Lower leg skin (tissue), 4 donors: Measurements from ENCODE around the gene BRD4. TPM values are rescaled to one million over a fixed set of nuclear protein-coding genes. Genes with fewer than 3 reads are reported as not detected.

Experiments
- DNase-seq, 2 donors: peaks; one replicate each; pipeline ENCODE4 v3.0.0-alpha.2; 2019; ENCODE audit warnings: low spot score in 2 of 2
- H3K4me3 ChIP-seq: fragments of 200-600 bp; sonication (generic); 2 replicates; pipeline ENCODE4 v1.5.1; 2017; ENCODE audit warnings: mild to moderate bottlenecking, low read depth; ENCODE audit not compliant: poor library complexity, severe bottlenecking
- CTCF ChIP-seq, 3 donors: fragments of 450-650 bp; IDR thresholded peaks; one replicate each; pipeline ENCODE4 v1.5.1; 2016; ENCODE audit warnings: antibody characterized with exemption in 3 of 3, mild to moderate bottlenecking in 3 of 3, moderate library complexity in 2 of 3
- POLR2A ChIP-seq, 2 donors: fragments of 450-650 bp; IDR thresholded peaks; one replicate each; pipeline ENCODE4 v1.6.1; 2016 to 2017; ENCODE audit warnings: antibody characterized with exemption in 2 of 2, mild to moderate bottlenecking in 1 of 2, moderate library complexity in 1 of 2
- WGBS, 2 donors: methylation state at CpG; one replicate each; pipeline ENCODE4 v1.1.5; 2018; 5-methylcytosine and 5-hydroxymethylcytosine counted together
- intact Hi-C: fragments of 100-400 bp; cut with DNase I; formaldehyde crosslinking; loops from one replicate; pipeline ENCODE4 v1.15.0; 2023; ENCODE audit warnings: low total_unique reads
- total RNA-seq, 4 donors: library from RNA; depleted of rRNA; stranded (reverse); fragments of >200 nt; gene quantifications; one replicate each; pipeline ENCODE4 v1.1.0, GENCODE V29; 2016

BRD4 gene
- total RNA-seq, 4 donors from 2014 or later: 34.8 to 78.6 (median 49.2) TPM

GRCh38 chr19:15213715-15214381 is 118.5 kb downstream of the BRD4 start:
- H3K4me3 ChIP-seq: no peak overlapping the region
- 70 to 77% methylated on average over 9 to 15 of the region's 15 CpGs for WGBS, 2 donors
- TF ChIP-seq CTCF (IDR thresholded peaks at IDR 0.05): no peak
- no peak for TF ChIP-seq POLR2A (IDR thresholded peaks at IDR 0.05)
- DNase-seq: no peak
- intact Hi-C loops: no loop called here

DNA sequence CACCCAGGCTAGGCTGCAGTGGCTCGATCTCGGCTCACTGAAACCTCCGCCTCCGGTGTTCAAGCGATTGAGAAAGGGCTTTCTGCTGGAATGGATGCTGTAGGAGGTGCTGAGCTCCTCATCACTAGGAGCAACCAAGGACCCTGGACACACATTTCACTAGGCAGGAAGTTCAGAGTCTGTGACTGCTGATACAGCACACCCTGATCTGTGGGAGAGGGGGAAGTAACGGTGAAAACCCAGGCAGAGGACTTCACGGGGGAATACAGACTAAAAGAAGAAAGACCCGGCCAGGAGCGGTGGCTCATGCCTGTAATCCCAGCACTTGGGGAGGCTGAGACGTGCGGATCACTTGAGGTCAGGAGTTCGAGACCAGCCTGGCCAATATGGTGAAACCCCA is 119.6 kb downstream of the BRD4 start:
- DNase-seq: no peak
- intact Hi-C loops: no loop called here
- no peak for TF ChIP-seq CTCF (IDR thresholded peaks at IDR 0.05)
- no peak for TF ChIP-seq POLR2A (IDR thresholded peaks at IDR 0.05)
- WGBS, 2 donors: 87 to 91% methylated on average over 12 of the region's 12 CpGs
- H3K4me3 ChIP-seq: no peak overlapping the region

DNA sequence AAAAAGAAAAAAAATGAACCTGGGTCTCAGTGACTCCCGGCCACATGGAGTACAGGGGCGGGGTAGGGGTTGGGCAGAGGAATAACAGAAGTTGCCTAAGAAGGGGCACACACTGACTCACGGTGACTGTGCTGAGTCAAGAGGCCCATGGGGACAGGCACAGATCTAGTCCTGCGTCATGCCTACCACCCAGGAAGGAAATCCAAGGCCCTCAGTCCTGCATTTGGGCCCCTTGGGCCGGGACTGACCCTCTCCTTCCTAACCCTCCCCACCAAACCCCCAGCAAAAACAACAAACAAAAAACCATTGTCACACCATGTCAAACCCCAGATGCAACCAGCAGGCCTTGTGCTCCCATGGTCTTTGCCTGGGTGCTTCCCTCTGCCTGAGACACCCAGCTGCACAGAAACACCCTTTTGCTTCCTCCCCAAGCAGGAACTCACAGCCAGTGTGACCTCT is 122.0 kb downstream of the BRD4 start:
- no peak for DNase-seq
- no peak overlapping the region for H3K4me3 ChIP-seq
- TF ChIP-seq CTCF (IDR thresholded peaks at IDR 0.05) (no peak), POLR2A (IDR thresholded peaks at IDR 0.05) (no peak)
- intact Hi-C loops: no loop called here
- WGBS, 2 donors: 59 to 62% methylated on average over 5 of the region's 5 CpGs

- DNase-seq: no peak
- TF ChIP-seq CTCF (IDR thresholded peaks at IDR 0.05): no peak
- no peak for TF ChIP-seq POLR2A (IDR thresholded peaks at IDR 0.05)
These were observed 130.8 kb downstream of the BRD4 start for GRCh38 chr19:15201374-15202023.

GRCh38 chr19:15200553-15201364 is 131.6 kb downstream of the BRD4 start, which contains the start of gene NOTCH3:
Gene NOTCH3 (minus strand): TSS chr19:15200995. CDS start chr19:15200905, 90 bp downstream.
- no peak for DNase-seq
- WGBS, 2 donors: 6 to 10% methylated on average over 20 to 48 of the region's 74 CpGs
- intact Hi-C loops: no loop called here
- TF ChIP-seq POLR2A (IDR thresholded peaks at IDR 0.05): no peak
- no peak for TF ChIP-seq CTCF (IDR thresholded peaks at IDR 0.05)
- H3K4me3 ChIP-seq: peak within 1 kb of the TSS; percentile 50

More at GRCh38 chr19:15201374-15202023, 130.8 kb downstream of the BRD4 start:
- no peak overlapping the region for H3K4me3 ChIP-seq
- 90% methylated on average over 18 of the region's 18 CpGs for WGBS, 2 donors
- intact Hi-C loops: no loop called here
